ENCODE measurements around the gene CALML3. TPM values are rescaled to one million over a fixed set of nuclear protein-coding genes. Genes with fewer than 3 reads are reported as not detected.

The CALML3 gene
- total RNA-seq, 1 donor from 2014 or later, result not detected

GRCh38 chr10:5532307-5532605, 7.5 kb downstream of the CALML3 start:
- Histone ChIP-seq H3K4me1 (no peaks in the 10 kb centered on the region), H3K27ac (no peak overlapping the region), H3K9me3 (no peaks in the 10 kb centered on the region), H3K27me3 (no peaks in the 10 kb centered on the region), H3K36me3 (no peaks in the 10 kb centered on the region), H3K4me3 (no peak overlapping the region)
- no peak for ATAC-seq
- DNase-seq, result no peak
- intact Hi-C loops (cut with DNase I), result no loop called here
- no peak for TF ChIP-seq CTCF (IDR thresholded peaks at IDR 0.05)

- no peaks in the 10 kb centered on the region for H3K36me3 ChIP-seq
- no peak for TF ChIP-seq CTCF (IDR thresholded peaks at IDR 0.05)
- H3K4me1 ChIP-seq, result no peaks in the 10 kb centered on the region
- DNase-seq (peak; percentile 38), ATAC-seq (no peak)
- H3K4me3 ChIP-seq, result no peak overlapping the region
- intact Hi-C loops (cut with DNase I), result no loop called here
- no peaks in the 10 kb centered on the region for H3K9me3 ChIP-seq
- H3K27ac ChIP-seq, result no peak overlapping the region
- no peaks in the 10 kb centered on the region for H3K27me3 ChIP-seq
Measured at GRCh38 chr10:5532618-5533097, 7.9 kb downstream of the CALML3 start.

- intact Hi-C loops (cut with DNase I), result no loop called here
- ATAC-seq, result no peak
- no peaks in the 10 kb centered on the region for H3K4me1 ChIP-seq
Measured at GRCh38 chr10:5533098-5533731, 8.5 kb downstream of the CALML3 start.

GRCh38 chr10:5534051-5534821, 9.5 kb downstream of the CALML3 start:
- TF ChIP-seq CTCF (IDR thresholded peaks at IDR 0.05), result no peak
- Histone ChIP-seq H3K4me3 (no peak overlapping the region), H3K36me3 (no peaks in the 10 kb centered on the region), H3K4me1 (no peaks in the 10 kb centered on the region), H3K9me3 (no peaks in the 10 kb centered on the region), H3K27ac (no peak overlapping the region), H3K27me3 (no peaks in the 10 kb centered on the region)
- no peak for ATAC-seq
- intact Hi-C loops (cut with DNase I), result no loop called here
- DNase-seq, result peak; percentile 51

More at GRCh38 chr10:5533098-5533731, 8.5 kb downstream of the CALML3 start:
- no peaks in the 10 kb centered on the region for H3K27me3 ChIP-seq
- H3K36me3 ChIP-seq, result no peaks in the 10 kb centered on the region
- no peak overlapping the region for H3K27ac ChIP-seq
- peak; percentile 58 for DNase-seq
- TF ChIP-seq CTCF (IDR thresholded peaks at IDR 0.05), result no peak
- no peaks in the 10 kb centered on the region for H3K9me3 ChIP-seq
- no peak overlapping the region for H3K4me3 ChIP-seq

- no peaks in the 10 kb centered on the region for H3K27me3 ChIP-seq
- DNase-seq, result peak; percentile 1
- no peak overlapping the region for H3K4me3 ChIP-seq
- no peak for TF ChIP-seq CTCF (IDR thresholded peaks at IDR 0.05)
- no peak overlapping the region for H3K27ac ChIP-seq
- H3K9me3 ChIP-seq, result no peaks in the 10 kb centered on the region
- no peaks in the 10 kb centered on the region for H3K36me3 ChIP-seq
- intact Hi-C loops (cut with DNase I), result no loop called here
- H3K4me1 ChIP-seq, result no peaks in the 10 kb centered on the region
- ATAC-seq, result peak; percentile 40
Measured at GRCh38 chr10:5534880-5535856, 10.4 kb downstream of the CALML3 start.

Data from upper lobe of right lung (tissue), 1 donor.